Activated CD4-positive, alpha-beta T cell treated with anti-CD3 and anti-CD28 coated beads, Interleukin-2, amount 10 ng/mL, durations not matched to agents 24 days and 14 days (primary cell): ENCODE data around the gene LDLRAD4. TPM values are rescaled to one million over a fixed set of nuclear protein-coding genes. Genes with fewer than 3 reads are reported as not detected.

Experiments
- DNase-seq: peaks from one replicate; pipeline ENCODE4 v3.0.0; 2022
- H3K27ac Mint-ChIP-seq: one replicate; pipeline ENCODE4 v1.8.0; 2022; ENCODE audit warnings: mild to moderate bottlenecking, mixed read lengths
- H3K27me3 Mint-ChIP-seq: one replicate; pipeline ENCODE4 v1.8.0; 2022; ENCODE audit warnings: mixed read lengths
- H3K36me3 Mint-ChIP-seq: one replicate; pipeline ENCODE4 v1.8.0; 2022; ENCODE audit warnings: low read depth, mild to moderate bottlenecking, mixed read lengths
- H3K4me1 Mint-ChIP-seq: one replicate; pipeline ENCODE4 v1.8.0; 2021; ENCODE audit warnings: mixed read lengths
- H3K4me3 Mint-ChIP-seq: one replicate; pipeline ENCODE4 v1.8.0; 2022; ENCODE audit warnings: mild to moderate bottlenecking, moderate library complexity, mixed read lengths
- H3K9me3 Mint-ChIP-seq: one replicate; pipeline ENCODE4 v1.8.0; 2021; ENCODE audit warnings: mixed read lengths
- intact Hi-C: fragments of 100-400 bp; cut with micrococcal nuclease; formaldehyde crosslinking; loops from one replicate; pipeline ENCODE4 v1.15.1; 2023
- total RNA-seq: library from RNA; stranded (reverse); gene quantifications from 2 replicates; pipeline ENCODE4 v1.2.3, GENCODE V29; 2022

Gene LDLRAD4
- total RNA-seq, 1 donor from 2014 or later: 36.5 TPM

GRCh38 chr18:13239171-13239956 lies 20.8 kb downstream of the LDLRAD4 start:
- H3K27ac Mint-ChIP-seq: no peak overlapping the region
- no peaks in the 10 kb centered on the region for H3K4me1 Mint-ChIP-seq
- no peaks in the 10 kb centered on the region for H3K27me3 Mint-ChIP-seq
- no peak overlapping the region for H3K4me3 Mint-ChIP-seq
- H3K36me3 Mint-ChIP-seq: peaks cover 4% of the 10 kb centered on the region
- H3K9me3 Mint-ChIP-seq: peaks cover 12% of the 10 kb centered on the region
- DNase-seq: no peak
- intact Hi-C loops: no loop called here

- Mint-ChIP-seq H3K27me3 (no peaks in the 10 kb centered on the region), H3K27ac (no peak overlapping the region), H3K9me3 (peaks cover 13% of the 10 kb centered on the region), H3K4me1 (no peaks in the 10 kb centered on the region), H3K36me3 (peaks cover 6% of the 10 kb centered on the region), H3K4me3 (no peak overlapping the region)
- intact Hi-C loops: no loop called here
- no peak for DNase-seq
These were observed 21.6 kb downstream of the LDLRAD4 start for GRCh38 chr18:13240060-13240725.

DNA sequence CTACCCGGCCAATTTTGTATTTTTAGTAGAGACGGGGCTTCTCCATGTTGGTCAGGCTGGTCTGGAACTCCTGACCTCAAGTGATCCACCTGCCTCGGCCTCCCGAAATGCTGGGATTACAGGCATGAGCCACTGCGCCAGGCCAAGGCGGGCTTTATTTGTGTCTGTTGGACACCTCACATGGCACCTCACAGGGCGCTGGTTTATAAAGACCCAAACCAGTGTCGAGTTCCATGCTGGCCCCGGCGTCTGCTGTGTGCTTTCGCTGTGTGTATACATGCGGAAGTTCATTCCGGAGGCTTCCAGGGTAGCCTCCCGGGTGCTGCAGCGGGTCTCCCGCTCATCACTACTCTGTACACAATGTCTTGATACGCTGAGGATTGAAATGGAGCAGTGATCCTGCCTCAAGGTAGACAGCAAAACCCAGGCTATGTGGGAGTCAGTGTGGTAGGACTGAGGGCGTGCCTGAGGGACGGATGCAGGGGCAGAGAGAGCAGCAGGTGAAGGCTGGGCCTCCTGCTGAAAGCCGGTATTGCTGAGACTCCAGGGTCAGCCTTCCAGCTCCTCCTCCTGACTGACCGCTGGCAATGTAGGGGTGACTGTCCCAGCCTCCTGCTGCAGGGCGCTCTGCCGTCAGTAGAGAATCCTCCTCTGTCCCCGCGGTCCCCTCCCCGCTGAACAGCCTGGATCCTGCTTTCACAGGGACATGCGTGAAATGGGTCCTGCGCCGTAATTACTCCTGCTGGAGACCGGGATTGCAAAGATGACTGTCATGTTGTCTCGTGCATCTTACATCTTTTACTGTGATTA lies 22.7 kb downstream of the LDLRAD4 start:
- H3K27me3 Mint-ChIP-seq: no peaks in the 10 kb centered on the region
- peaks cover 6% of the 10 kb centered on the region for H3K36me3 Mint-ChIP-seq
- no peaks in the 10 kb centered on the region for H3K4me1 Mint-ChIP-seq
- H3K9me3 Mint-ChIP-seq: peaks cover 13% of the 10 kb centered on the region
- H3K4me3 Mint-ChIP-seq: no peak overlapping the region
- no peak for DNase-seq
- H3K27ac Mint-ChIP-seq: no peak overlapping the region
- intact Hi-C loops: no loop called here

DNA sequence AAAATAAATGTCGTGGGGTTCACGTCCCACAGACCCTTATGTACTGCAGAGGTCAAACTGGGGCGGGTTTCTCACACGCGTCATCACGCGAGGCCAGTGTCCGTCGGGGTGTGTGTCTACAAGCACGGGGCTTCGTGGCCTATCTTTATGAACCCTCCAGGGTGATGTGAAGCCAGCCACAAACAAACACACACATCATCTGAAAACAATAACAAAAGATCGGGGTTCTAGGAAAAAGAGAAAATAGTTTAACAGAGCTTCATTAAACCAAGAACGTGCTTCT lies 23.3 kb downstream of the LDLRAD4 start:
- Mint-ChIP-seq H3K27me3 (no peaks in the 10 kb centered on the region), H3K36me3 (peaks cover 6% of the 10 kb centered on the region), H3K27ac (no peak overlapping the region), H3K4me1 (no peaks in the 10 kb centered on the region), H3K4me3 (no peak overlapping the region), H3K9me3 (peaks cover 13% of the 10 kb centered on the region)
- DNase-seq: no peak
- intact Hi-C loops: no loop called here

DNA sequence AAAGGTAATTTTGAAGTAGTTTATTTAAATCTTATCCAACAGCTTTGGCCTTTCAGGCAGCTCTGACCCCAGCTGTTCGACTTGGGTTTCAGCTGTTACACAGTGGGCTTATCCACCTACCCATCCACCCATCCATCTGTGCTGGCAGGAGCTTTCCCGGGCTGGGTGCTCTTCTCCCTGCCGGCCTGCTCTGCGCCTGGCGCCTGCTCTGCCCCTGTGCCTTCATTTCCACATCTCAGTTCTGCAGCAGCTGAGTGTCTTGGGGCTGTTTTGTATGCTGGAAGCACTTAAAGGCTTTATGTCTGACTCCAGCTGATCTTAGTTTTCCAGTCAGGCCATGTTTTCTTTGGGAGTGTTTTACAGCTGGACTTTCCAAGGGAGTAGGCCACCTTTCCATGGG lies 24.2 kb downstream of the LDLRAD4 start:
- Mint-ChIP-seq H3K9me3 (peaks cover 13% of the 10 kb centered on the region), H3K36me3 (peaks cover 6% of the 10 kb centered on the region), H3K4me3 (no peak overlapping the region), H3K27ac (no peak overlapping the region), H3K4me1 (no peaks in the 10 kb centered on the region), H3K27me3 (no peaks in the 10 kb centered on the region)
- intact Hi-C loops: no loop called here
- no peak for DNase-seq

- Mint-ChIP-seq H3K4me1 (no peaks in the 10 kb centered on the region), H3K27me3 (no peaks in the 10 kb centered on the region), H3K4me3 (no peak overlapping the region), H3K9me3 (peaks cover 13% of the 10 kb centered on the region), H3K27ac (no peak overlapping the region), H3K36me3 (peaks cover 6% of the 10 kb centered on the region)
- no peak for DNase-seq
- intact Hi-C loops: no loop called here
These were observed 24.8 kb downstream of the LDLRAD4 start for GRCh38 chr18:13243363-13243762.

GRCh38 chr18:13244135-13244534 lies 25.6 kb downstream of the LDLRAD4 start:
- H3K4me3 Mint-ChIP-seq: no peak overlapping the region

DNA sequence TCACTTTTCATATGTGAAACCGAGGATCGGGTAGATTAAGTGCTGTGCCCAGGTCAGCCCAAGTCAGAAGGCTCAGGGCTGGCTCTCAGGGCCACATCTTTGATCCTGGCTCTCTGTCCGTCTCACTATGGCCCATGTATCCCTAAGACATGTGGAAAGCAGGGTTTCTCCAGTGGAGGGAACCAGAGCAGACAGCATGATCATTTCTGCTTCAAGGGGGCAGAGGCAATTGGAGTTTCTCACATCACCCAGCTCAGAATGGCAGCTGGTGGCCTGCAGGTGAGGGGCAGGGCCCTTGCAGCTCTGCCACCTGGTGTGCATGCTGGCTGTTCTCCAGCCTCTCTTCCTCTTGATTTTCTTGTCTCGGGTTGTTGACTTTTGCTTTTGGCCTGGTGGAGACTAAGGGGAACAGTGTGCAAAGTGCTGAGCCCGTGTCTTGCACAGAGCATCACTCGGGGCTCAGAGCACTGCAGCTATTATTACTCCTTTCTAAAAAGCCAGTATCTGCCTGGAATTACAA lies 27.0 kb downstream of the LDLRAD4 start:
- intact Hi-C loops: no loop called here
- Mint-ChIP-seq H3K9me3 (peaks cover 13% of the 10 kb centered on the region), H3K27me3 (no peaks in the 10 kb centered on the region), H3K36me3 (peaks cover 6% of the 10 kb centered on the region), H3K27ac (no peak overlapping the region), H3K4me3 (no peak overlapping the region), H3K4me1 (no peaks in the 10 kb centered on the region)
- no peak for DNase-seq

More at GRCh38 chr18:13244135-13244534, 25.6 kb downstream of the LDLRAD4 start:
- Mint-ChIP-seq H3K4me1 (no peaks in the 10 kb centered on the region), H3K9me3 (peaks cover 13% of the 10 kb centered on the region), H3K36me3 (peaks cover 6% of the 10 kb centered on the region), H3K27ac (no peak overlapping the region), H3K27me3 (no peaks in the 10 kb centered on the region)
- intact Hi-C loops: no loop called here
- DNase-seq: no peak

- Mint-ChIP-seq H3K27me3 (no peaks in the 10 kb centered on the region), H3K27ac (no peak overlapping the region), H3K36me3 (peaks cover 6% of the 10 kb centered on the region), H3K9me3 (peaks cover 13% of the 10 kb centered on the region), H3K4me3 (no peak overlapping the region), H3K4me1 (no peaks in the 10 kb centered on the region)
- no peak for DNase-seq
- intact Hi-C loops: no loop called here
These were observed 27.6 kb downstream of the LDLRAD4 start for GRCh38 chr18:13246121-13246520.

DNA sequence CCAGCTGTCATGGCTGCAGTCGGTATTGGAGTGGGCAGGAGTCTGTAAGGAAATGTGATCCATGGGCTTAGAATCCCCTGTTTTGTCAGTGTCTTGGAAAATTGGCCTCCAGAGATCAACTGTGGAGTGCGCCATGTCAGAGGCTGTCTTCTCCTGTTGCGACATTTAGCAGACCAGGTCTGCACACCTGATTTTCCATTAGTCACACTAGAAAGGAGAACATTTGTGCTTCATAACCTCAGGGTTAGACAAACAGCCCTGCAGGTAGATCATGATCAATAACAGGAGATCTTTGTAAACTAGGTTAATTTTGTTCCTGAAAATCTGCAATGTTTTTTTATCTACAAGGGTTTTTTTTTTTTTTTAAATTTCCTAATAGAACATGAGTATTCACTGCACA lies 28.0 kb downstream of the LDLRAD4 start:
- Mint-ChIP-seq H3K36me3 (peaks cover 6% of the 10 kb centered on the region), H3K4me1 (no peaks in the 10 kb centered on the region), H3K27ac (no peak overlapping the region), H3K4me3 (no peak overlapping the region), H3K9me3 (peaks cover 13% of the 10 kb centered on the region), H3K27me3 (no peaks in the 10 kb centered on the region)
- DNase-seq: no peak
- intact Hi-C loops: no loop called here

GRCh38 chr18:13247506-13247905 lies 28.9 kb downstream of the LDLRAD4 start:
- intact Hi-C loops: no loop called here
- no peak for DNase-seq
- H3K36me3 Mint-ChIP-seq: peaks cover 6% of the 10 kb centered on the region
- H3K9me3 Mint-ChIP-seq: peaks cover 13% of the 10 kb centered on the region
- no peak overlapping the region for H3K27ac Mint-ChIP-seq
- H3K4me3 Mint-ChIP-seq: no peak overlapping the region
- H3K27me3 Mint-ChIP-seq: no peaks in the 10 kb centered on the region
- no peaks in the 10 kb centered on the region for H3K4me1 Mint-ChIP-seq

- no peak overlapping the region for H3K4me3 Mint-ChIP-seq
- H3K4me1 Mint-ChIP-seq: peaks cover 3% of the 10 kb centered on the region
- H3K27me3 Mint-ChIP-seq: no peaks in the 10 kb centered on the region
- no peaks in the 10 kb centered on the region for H3K36me3 Mint-ChIP-seq
- H3K27ac Mint-ChIP-seq: no peak overlapping the region
- intact Hi-C loops: no loop called here
- H3K9me3 Mint-ChIP-seq: no peaks in the 10 kb centered on the region
- DNase-seq: no peak
These were observed 34.3 kb downstream of the LDLRAD4 start for GRCh38 chr18:13252686-13253410.

DNA sequence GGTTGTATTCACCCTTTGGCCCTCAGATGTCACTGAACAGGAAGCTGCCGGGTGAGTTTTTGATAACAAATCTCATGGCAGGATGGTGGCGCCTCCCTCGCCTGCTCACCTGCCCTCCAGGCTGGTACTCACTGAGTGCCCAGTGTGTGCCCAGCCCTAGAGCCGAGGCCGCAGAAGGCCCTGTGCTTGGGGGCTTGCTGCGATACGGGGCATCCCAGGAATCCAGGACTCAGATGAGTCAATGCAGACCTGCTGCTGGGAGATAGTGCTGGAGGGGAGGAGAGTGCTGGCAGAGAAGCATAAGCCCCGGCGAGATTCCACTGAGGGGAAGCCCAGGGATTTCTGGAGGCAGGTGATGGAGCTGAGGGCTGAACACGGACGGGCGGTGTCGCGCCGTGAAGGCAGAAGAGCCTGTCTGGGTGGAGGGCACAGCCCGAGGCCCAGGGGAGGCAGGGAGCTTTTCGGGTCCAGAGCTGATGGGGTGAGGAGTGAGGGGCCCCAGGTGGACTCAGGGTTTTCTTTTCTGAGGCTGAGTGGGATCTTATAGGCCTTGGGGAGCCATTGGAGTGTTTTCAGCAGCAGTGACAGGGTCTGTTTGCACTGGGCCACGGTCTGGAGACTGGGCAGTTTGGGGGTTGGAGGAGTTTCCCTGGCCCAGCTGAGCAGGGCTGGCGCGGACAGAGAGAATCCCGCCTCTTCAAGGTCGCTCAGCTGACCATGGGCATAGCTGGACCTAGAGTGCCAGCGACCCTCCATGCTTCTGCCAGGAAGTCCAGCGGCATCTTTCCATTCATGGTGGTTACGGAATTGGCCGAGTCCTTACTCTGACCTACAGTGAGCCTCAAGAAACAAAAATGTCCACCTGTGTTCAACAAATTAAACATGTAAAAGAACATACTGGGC lies 35.5 kb downstream of the LDLRAD4 start:
- Mint-ChIP-seq H3K36me3 (no peaks in the 10 kb centered on the region), H3K9me3 (no peaks in the 10 kb centered on the region), H3K4me1 (peaks cover 3% of the 10 kb centered on the region), H3K27ac (no peak overlapping the region), H3K4me3 (no peak overlapping the region), H3K27me3 (no peaks in the 10 kb centered on the region)
- no peak for DNase-seq
- intact Hi-C loops: no loop called here
